A673 (cell line): ENCODE results near the gene OR56B4.

ENCODE experiments used
- EZH2 ChIP-seq: fragments of 200-600 bp; sonication (generic); IDR thresholded peaks from 2 replicates; pipeline ENCODE4 v1.6.1; 2017; ENCODE audit warnings: borderline replicate concordance, low read depth, mild to moderate bottlenecking, mixed read lengths, antibody characterized with exemption, low read length; ENCODE audit not compliant: poor library complexity, severe bottlenecking
- TF ChIP-seq, protein P1 (sequence below): fragments of 300-800, 200-600 bp; sonication (generic); conservative IDR thresholded peaks from 2 replicates; pipeline ENCODE4 v1.5.1; 2017; ENCODE audit warnings: low read depth, mild to moderate bottlenecking, antibody characterized with exemption, low read length, moderate library complexity, mixed read lengths

- TF ChIP-seq EZH2, result no peak
- TF ChIP-seq, protein P1, sequence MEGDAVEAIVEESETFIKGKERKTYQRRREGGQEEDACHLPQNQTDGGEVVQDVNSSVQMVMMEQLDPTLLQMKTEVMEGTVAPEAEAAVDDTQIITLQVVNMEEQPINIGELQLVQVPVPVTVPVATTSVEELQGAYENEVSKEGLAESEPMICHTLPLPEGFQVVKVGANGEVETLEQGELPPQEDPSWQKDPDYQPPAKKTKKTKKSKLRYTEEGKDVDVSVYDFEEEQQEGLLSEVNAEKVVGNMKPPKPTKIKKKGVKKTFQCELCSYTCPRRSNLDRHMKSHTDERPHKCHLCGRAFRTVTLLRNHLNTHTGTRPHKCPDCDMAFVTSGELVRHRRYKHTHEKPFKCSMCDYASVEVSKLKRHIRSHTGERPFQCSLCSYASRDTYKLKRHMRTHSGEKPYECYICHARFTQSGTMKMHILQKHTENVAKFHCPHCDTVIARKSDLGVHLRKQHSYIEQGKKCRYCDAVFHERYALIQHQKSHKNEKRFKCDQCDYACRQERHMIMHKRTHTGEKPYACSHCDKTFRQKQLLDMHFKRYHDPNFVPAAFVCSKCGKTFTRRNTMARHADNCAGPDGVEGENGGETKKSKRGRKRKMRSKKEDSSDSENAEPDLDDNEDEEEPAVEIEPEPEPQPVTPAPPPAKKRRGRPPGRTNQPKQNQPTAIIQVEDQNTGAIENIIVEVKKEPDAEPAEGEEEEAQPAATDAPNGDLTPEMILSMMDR, result no peak
Measured at GRCh38 chr11:6067502-6067901, 40.0 kb upstream of the OR56B4 start.
